Measurements from ENCODE around the gene CCL11. TPM values are rescaled to one million over a fixed set of nuclear protein-coding genes. Genes with fewer than 3 reads are reported as not detected.

CCL11 gene
- total RNA-seq, 8 experiments from 2014 or later, result 0.52 to 0.97 TPM; not detected in 6

DNA sequence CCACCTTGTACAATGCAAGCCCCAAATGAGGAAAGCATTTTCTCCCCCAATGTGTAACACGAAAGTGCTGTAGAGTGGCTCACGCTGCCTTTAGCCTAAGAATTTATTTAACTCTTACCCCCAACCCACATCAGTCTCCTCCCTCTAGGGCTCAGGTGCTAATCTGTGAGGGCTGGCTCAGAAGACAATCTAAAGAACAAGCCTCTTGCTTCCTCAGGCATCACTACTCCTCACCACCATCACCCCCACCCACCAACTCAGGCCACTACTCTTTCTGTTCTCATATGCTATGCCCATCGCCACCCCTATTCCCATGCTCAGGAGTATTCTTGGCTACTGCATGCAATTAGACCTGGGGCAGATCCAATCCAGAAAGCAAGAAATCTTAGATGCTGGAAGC lies 34.4 kb upstream of the CCL11 start:
- ATAC-seq (replicated peaks in 6 of 8), result no peak
- no peak overlapping the region for H3K27ac ChIP-seq
- in situ Hi-C loops (cut with MboI; ENCODE audit: low pct_unique_long_range_greater_than_20kb in 2 of 9, low sequenced_read_pairs in 9 of 9, unreplicated experiment in 9 of 9), result no loop called here
- H3K4me3 ChIP-seq, result no peak overlapping the region
- H3K4me1 ChIP-seq (replicated peaks in 1 of 2), result peaks cover 2 to 12% of the 10 kb centered on the region in 2 donors
- 67 to 89% (median 83%) methylated on average over 1 to 3 of the region's 3 CpGs; no CpG with 5 or more reads in 7 of the 10 experiments for WGBS, 10 experiments

DNA sequence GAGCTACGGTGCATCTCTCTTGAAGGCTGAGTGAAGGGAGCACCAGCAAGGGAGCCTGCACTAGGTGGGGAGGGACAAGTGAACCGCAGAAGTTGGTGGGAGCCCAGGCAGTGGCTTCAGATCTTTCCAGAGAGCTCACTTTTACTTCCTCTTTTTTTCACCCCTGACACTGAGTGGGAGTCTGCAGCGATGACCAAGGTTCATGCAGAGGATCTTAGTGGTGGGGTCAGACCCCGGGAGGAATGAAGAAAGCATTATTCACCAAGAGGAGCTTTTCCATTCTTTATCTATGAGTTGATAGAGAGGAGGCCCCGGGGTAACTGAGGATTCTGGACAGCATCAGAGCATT lies 33.5 kb upstream of the CCL11 start:
- WGBS, 10 experiments, result 79 to 100% (median 91%) methylated on average over 1 to 5 of the region's 5 CpGs; no CpG with 5 or more reads in 4 of the 10 experiments
- Histone ChIP-seq H3K27ac (no peak overlapping the region), H3K4me1 (replicated peaks in 1 of 2) (peaks cover 2 to 12% of the 10 kb centered on the region in 2 donors), H3K4me3 (no peak overlapping the region)
- in situ Hi-C loops (cut with MboI; ENCODE audit: low pct_unique_long_range_greater_than_20kb in 2 of 9, low sequenced_read_pairs in 9 of 9, unreplicated experiment in 9 of 9), result no loop called here
- peak in 1 of 8 experiments; percentile 2 for ATAC-seq (replicated peaks in 6 of 8)

DNA sequence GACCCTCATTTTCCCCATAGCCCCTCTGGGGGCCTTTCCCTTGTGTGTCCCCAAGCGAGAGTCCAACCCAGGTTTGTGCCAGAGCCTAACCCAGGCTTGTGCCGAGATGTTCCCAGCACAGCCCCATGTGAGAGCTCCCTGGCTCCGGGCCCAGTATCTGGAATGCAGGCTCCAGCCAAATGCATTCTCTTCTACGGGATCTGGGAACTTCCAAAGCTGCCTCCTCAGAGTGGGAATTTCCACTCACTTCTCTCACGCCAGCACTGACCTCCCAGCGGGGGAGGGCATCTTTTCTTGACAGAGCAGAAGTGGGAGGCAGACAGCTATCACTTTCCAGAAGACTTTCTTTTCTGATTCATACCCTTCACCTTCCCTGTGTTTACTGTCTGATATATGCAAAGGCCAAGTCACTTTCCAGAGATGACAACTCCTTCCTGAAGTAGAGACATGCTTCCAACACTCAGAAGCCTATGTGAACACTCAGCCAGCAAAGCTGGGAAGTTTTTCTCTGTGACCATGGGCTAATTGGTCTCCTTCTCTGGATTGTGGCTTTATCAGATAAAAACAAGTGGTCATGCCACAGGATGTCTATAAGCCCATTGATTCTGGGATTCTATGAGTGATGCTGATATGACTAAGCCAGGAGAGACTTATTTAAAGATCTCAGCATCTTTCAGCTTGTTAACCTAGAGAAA lies 33.0 kb upstream of the CCL11 start:
- in situ Hi-C loops (cut with MboI; ENCODE audit: low pct_unique_long_range_greater_than_20kb in 2 of 9, low sequenced_read_pairs in 9 of 9, unreplicated experiment in 9 of 9), result no loop called here
- H3K4me1 ChIP-seq (replicated peaks in 1 of 2), result peaks cover 2 to 12% of the 10 kb centered on the region in 2 donors

GRCh38 chr17:34253139-34253525 lies 32.4 kb upstream of the CCL11 start:
- WGBS, 10 experiments, result 0 to 93% (median 72%) methylated on average over 1 to 3 of the region's 3 CpGs
- Histone ChIP-seq H3K4me3 (no peak overlapping the region), H3K27ac (no peak overlapping the region), H3K4me1 (replicated peaks in 1 of 2) (peaks cover 2 to 12% of the 10 kb centered on the region in 2 donors)
- no peak for ATAC-seq (replicated peaks in 6 of 8)
- in situ Hi-C loops (cut with MboI; ENCODE audit: low pct_unique_long_range_greater_than_20kb in 2 of 9, low sequenced_read_pairs in 9 of 9, unreplicated experiment in 9 of 9), result no loop called here

More for the DNA sequence above, 33.0 kb upstream of the CCL11 start:
- no peak overlapping the region for H3K27ac ChIP-seq
- WGBS, 10 experiments, result 0 to 100% (median 0%) methylated on average over 1 to 3 of the region's 6 CpGs; no CpG with 5 or more reads in 6 of the 10 experiments
- H3K4me3 ChIP-seq, result no peak overlapping the region
- ATAC-seq (replicated peaks in 6 of 8), result peak in 5 of 8 experiments; percentile 18 to 73 (median 61)

- 0 to 89% (median 70%) methylated on average over 1 to 3 of the region's 3 CpGs; no CpG with 5 or more reads in 3 of the 10 experiments for WGBS, 10 experiments
- no peak overlapping the region for H3K27ac ChIP-seq
- H3K4me3 ChIP-seq, result no peak overlapping the region
- in situ Hi-C loops (cut with MboI; ENCODE audit: low pct_unique_long_range_greater_than_20kb in 2 of 9, low sequenced_read_pairs in 9 of 9, unreplicated experiment in 9 of 9), result no loop called here
- ATAC-seq (replicated peaks in 6 of 8), result peak in 1 of 8 experiments; percentile 1
- peaks cover 2 to 12% of the 10 kb centered on the region in 2 donors for H3K4me1 ChIP-seq (replicated peaks in 1 of 2)
Observed at GRCh38 chr17:34254146-34254545, 31.4 kb upstream of the CCL11 start.

DNA sequence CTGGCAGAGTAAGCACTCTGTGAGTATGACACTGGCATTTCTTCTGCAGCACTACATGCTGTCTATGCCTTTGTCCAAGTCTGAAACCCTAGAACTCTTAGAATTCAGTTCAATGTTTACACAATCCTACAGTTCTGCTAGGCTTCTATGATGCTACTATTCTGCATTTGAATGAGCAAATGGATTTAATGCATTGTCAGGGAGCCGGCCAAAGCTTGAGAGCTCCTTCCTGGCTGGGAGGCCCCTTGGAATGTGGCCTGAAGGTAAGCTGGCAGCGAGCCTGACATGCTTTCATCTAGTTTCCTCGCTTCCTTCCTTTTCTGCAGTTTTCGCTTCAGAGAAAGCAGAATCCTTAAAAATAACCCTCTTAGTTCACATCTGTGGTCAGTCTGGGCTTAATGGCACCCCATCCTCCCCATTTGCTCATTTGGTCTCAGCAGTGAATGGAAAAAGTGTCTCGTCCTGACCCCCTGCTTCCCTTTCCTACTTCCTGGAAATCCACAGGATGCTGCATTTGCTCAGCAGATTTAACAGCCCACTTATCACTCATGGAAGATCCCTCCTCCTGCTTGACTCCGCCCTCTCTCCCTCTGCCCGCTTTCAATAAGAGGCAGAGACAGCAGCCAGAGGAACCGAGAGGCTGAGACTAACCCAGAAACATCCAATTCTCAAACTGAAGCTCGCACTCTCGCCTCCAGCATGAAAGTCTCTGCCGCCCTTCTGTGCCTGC lies 30.7 kb upstream of the CCL11 start, which contains the start of gene CCL2:
TSS of gene CCL2 (plus strand) at position 635 of the 730 bp plus-strand sequence. CDS start at position 700, 65 bp downstream.
- 0 to 100% (median 1%) methylated on average over 1 to 6 of the region's 11 CpGs for WGBS, 10 experiments
- in situ Hi-C loops (cut with MboI; ENCODE audit: low pct_unique_long_range_greater_than_20kb in 2 of 9, low sequenced_read_pairs in 9 of 9, unreplicated experiment in 9 of 9), result no loop called here
- ATAC-seq (replicated peaks in 6 of 8), result peak; percentile 57 to 97 (median 88)
- H3K4me3 ChIP-seq, result peak within 1 kb of the TSS in 4 of 5 donors; percentile 8 to 24 (median 15)
- H3K4me1 ChIP-seq (replicated peaks in 1 of 2), result peaks cover 2 to 12% of the 10 kb centered on the region in 2 donors
- H3K27ac ChIP-seq, result peak within 1 kb of the TSS in 1 of 2 donors; percentile 33

- peaks cover 2 to 12% of the 10 kb centered on the region in 2 donors for H3K4me1 ChIP-seq (replicated peaks in 1 of 2)
- ATAC-seq (replicated peaks in 6 of 8), result peak in 6 of 8 experiments; percentile 1 to 37 (median 12)
- WGBS, 10 experiments, result 0 to 58% (median 33%) methylated on average over 1 to 5 of the region's 5 CpGs; no CpG with 5 or more reads in 5 of the 10 experiments
Observed at GRCh38 chr17:34255381-34255732, 30.2 kb upstream of the CCL11 start.

DNA sequence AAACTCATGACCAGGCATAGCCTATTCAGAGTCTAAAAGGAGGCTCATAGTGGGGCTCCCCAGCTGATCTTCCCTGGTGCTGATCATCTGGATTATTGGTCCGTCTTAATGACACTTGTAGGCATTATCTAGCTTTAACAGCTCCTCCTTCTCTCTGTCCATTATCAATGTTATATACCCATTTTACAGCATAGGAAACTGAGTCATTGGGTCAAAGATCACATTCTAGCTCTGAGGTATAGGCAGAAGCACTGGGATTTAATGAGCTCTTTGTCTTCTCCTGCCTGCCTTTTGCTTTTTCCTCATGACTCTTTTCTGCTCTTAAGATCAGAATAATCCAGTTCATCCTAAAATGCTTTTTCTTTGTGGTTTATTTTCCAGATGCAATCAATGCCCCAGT lies 29.7 kb upstream of the CCL11 start:
- no peak for ATAC-seq (replicated peaks in 6 of 8)
- Histone ChIP-seq H3K4me3 (no peak overlapping the region), H3K4me1 (replicated peaks in 1 of 2) (peaks cover 2 to 12% of the 10 kb centered on the region in 2 donors), H3K27ac (no peak overlapping the region)
- 80 to 100% (median 94%) methylated on average over 1 of the region's 1 CpG; no CpG with 5 or more reads in 6 of the 10 experiments for WGBS, 10 experiments
- in situ Hi-C loops (cut with MboI; ENCODE audit: low pct_unique_long_range_greater_than_20kb in 2 of 9, low sequenced_read_pairs in 9 of 9, unreplicated experiment in 9 of 9), result no loop called here

More at GRCh38 chr17:34255381-34255732, 30.2 kb upstream of the CCL11 start:
- peak overlapping the region in 2 of 5 donors; percentile 9 to 16 for H3K4me3 ChIP-seq
- H3K27ac ChIP-seq, result peak overlapping the region in 1 of 2 donors; percentile 33
- in situ Hi-C loops (cut with MboI; ENCODE audit: low pct_unique_long_range_greater_than_20kb in 2 of 9, low sequenced_read_pairs in 9 of 9, unreplicated experiment in 9 of 9), result no loop called here

- no peak for ATAC-seq (replicated peaks in 6 of 8)
- peaks cover 2 to 12% of the 10 kb centered on the region in 2 donors for H3K4me1 ChIP-seq (replicated peaks in 1 of 2)
- in situ Hi-C loops (cut with MboI; ENCODE audit: low pct_unique_long_range_greater_than_20kb in 2 of 9, low sequenced_read_pairs in 9 of 9, unreplicated experiment in 9 of 9), result no loop called here
- 14 to 93% (median 81%) methylated on average over 1 to 5 of the region's 5 CpGs for WGBS, 10 experiments
- no peak overlapping the region for H3K4me3 ChIP-seq
- no peak overlapping the region for H3K27ac ChIP-seq
Observed at GRCh38 chr17:34257299-34257985, 28.1 kb upstream of the CCL11 start.

DNA sequence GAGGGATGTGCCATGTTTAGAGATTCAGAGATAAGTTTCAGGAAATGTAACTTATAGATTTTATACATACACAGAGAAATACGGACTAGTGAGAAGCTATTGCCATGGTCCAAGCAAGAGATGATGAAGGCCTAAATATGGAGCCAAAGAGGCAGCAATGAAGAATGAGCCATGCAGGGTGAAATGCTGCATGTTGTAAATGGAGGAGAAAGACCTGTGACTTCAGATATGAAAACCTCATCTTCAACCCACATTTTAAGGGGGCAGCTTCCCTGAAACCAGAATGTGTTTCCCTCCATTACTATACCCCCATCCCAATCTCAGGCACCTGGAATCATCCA lies 27.6 kb upstream of the CCL11 start:
- WGBS, 10 experiments, result 50 to 100% (median 85%) methylated on average over 1 of the region's 1 CpG; no CpG with 5 or more reads in 4 of the 10 experiments
- in situ Hi-C loops (cut with MboI; ENCODE audit: low pct_unique_long_range_greater_than_20kb in 2 of 9, low sequenced_read_pairs in 9 of 9, unreplicated experiment in 9 of 9), result no loop called here
- no peak overlapping the region for H3K27ac ChIP-seq
- no peak for ATAC-seq (replicated peaks in 6 of 8)
- H3K4me1 ChIP-seq (replicated peaks in 1 of 2), result peaks cover 2 to 12% of the 10 kb centered on the region in 2 donors
- H3K4me3 ChIP-seq, result no peak overlapping the region

- peak in 1 of 8 experiments; percentile 3 for ATAC-seq (replicated peaks in 6 of 8)
- Histone ChIP-seq H3K4me1 (replicated peaks in 1 of 2) (peaks cover 2 to 12% of the 10 kb centered on the region in 2 donors), H3K4me3 (no peak overlapping the region), H3K27ac (no peak overlapping the region)
- in situ Hi-C loops (cut with MboI; ENCODE audit: low pct_unique_long_range_greater_than_20kb in 2 of 9, low sequenced_read_pairs in 9 of 9, unreplicated experiment in 9 of 9), result no loop called here
Observed at GRCh38 chr17:34259146-34259545, 26.4 kb upstream of the CCL11 start.

GRCh38 chr17:34260861-34261260 lies 24.7 kb upstream of the CCL11 start:
- H3K4me3 ChIP-seq, result no peak overlapping the region
- in situ Hi-C loops (cut with MboI; ENCODE audit: low pct_unique_long_range_greater_than_20kb in 2 of 9, low sequenced_read_pairs in 9 of 9, unreplicated experiment in 9 of 9), result loop anchor here in 1 of 9 experiments (10.0 kb wide), 1 partner anchor 54 kb away; the partner anchor contains the start of gene CCL8
- no peak overlapping the region for H3K27ac ChIP-seq
- 19 to 100% (median 74%) methylated on average over 1 to 4 of the region's 4 CpGs; no CpG with 5 or more reads in 2 of the 10 experiments for WGBS, 10 experiments
- H3K4me1 ChIP-seq (replicated peaks in 1 of 2), result no peaks in the 10 kb centered on the region
- no peak for ATAC-seq (replicated peaks in 6 of 8)

Data from motor neuron (in vitro differentiated cells).